ENCODE measurements around the gene RNF111.
"Not testable (repeated sequence)": the region's sequence is repeated elsewhere in the genome, so short reads cannot be mapped to it uniquely, and the experiment has no call there.

RNF111 gene

DNA sequence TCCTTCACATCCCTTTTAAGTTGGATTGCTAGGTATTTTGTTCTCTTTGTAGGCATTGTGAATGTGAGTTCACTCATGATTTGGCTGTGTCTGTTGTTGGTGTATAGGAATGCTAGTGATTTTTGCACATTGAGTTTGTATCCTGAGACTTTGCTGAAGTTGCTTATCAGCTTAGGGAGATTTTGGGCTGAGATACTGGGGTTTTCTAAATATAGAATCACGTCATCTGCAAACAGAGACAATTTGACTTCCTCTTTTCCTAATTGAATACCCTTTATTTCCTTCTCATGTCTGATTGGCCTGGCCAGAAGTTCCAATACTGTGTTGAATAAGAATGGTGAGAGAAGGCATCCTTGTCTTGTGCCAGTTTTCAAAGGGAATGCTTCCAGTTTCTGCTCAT, 139.8 kb downstream of the RNF111 start:
- DNase-seq (ENCODE audit: low read depth in 2 of 3, low spot score in 2 of 3), result not testable (repeated sequence)

DNA sequence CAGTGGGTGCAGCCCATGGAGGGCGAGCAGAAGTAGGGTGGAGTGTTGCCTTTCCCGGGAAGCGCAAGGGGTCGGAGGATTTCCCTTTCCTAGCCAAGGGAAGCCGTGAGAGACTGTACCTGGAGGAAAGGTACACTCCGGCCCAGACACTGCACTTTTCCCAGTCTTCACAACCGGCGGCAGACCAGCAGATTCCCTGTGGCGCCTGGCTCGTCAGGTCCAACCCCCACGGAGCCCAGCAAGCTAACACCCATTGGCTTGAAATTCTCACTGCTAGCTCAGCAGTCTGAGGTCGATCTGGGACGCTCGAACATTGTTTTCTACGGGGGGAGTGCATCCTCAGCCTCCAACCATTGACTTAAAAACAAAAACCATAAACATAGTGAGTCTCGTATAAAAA, 144.0 kb downstream of the RNF111 start:
- DNase-seq (ENCODE audit: low read depth in 2 of 3, low spot score in 2 of 3), result no peak

DNA sequence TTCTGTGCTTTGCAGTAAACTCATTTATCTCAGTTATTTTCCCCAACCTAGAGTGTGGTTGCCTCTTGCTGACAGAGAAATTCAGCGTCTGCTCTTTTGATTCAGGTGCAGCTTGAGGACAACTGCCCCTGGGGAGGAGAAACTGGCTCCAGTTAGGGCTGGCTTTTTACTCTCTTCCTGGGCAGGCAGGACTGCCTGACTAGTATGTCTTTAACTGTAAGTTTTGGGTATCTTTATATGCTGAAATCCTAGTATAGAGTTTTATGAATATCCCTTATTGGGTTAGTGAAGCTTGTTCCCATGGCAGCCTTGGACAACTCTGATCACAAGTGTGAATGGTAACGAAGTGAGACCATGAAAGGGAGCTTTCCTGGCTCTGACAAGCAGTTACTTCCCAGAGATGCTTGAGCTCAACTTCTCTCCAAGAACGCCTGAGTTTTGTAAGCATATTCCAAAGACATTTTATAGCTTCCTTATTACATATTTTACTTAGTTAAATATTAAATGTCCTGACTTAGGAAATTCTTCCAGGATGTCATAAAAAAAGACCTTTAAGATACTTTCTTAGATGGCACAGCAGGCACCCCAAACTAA, 144.6 kb downstream of the RNF111 start:
- DNase-seq (ENCODE audit: low read depth in 2 of 3, low spot score in 2 of 3), result no peak

DNA sequence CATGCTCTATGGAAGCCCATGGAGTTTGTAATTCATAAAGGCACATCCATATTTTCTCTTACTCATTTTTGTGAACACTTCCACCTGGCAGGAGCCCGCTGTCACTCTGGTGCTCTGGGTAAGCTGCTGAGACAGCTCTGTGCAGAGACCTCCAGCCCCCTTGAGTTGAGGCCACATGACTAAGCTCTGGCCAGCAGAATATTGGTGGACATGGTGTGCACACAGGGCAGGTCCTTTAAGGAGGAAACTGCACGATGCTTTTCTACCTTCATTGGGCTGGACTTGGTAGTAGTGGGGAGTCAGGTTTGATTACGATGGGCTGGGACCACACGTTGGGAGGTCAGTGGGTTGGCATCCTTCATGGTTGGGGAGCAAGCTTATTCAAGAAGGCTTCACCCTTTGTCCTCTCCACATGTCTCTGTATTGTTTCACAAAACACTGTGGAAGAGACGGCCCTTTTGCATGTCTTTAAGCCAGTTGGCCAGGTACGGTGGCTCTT, 146.5 kb downstream of the RNF111 start:
- no peak for DNase-seq (ENCODE audit: low read depth in 2 of 3, low spot score in 2 of 3)

DNA sequence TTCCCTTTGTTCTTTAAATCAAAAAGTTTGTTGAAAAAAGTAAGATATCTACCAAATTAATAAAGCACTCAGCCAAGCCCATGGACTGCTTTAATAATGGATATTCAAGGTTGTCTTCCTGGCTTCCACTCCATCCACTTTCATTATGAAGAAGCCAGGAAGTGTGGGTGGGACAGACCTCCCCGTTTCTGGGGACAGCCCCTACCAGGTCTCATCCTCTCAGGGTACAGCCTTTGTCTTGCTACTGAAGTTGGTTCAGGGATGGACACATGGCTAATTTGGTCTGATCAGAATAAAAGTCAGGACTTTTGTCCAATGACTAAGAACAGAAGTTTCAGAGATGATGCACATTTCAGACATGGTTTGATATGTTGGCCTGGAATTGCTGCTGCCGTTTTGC, 150.1 kb downstream of the RNF111 start:
- DNase-seq (ENCODE audit: low read depth in 2 of 3, low spot score in 2 of 3), result no peak

DNA sequence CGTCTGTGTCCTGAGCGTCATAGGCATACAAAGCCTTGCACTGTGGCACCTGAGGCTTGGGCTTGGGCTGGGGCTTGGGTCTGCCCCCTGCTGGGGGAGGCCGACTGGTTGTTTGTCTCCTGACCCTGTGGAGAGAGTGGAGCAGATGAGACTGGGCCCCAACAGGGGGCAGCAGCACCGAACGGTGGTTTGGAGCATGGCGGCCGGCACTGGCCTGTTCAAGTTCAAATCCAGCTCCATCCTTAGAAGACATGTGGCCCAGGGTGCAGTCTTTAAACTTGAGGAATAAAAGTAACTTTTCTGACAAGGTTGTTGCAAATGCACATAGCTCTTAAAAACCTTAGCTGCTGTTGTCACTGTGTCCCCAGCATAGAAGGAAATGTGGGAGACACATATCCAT, 150.8 kb downstream of the RNF111 start:
- peak in 1 of 3 experiments; percentile 20 for DNase-seq (ENCODE audit: low read depth in 2 of 3, low spot score in 2 of 3)

DNA sequence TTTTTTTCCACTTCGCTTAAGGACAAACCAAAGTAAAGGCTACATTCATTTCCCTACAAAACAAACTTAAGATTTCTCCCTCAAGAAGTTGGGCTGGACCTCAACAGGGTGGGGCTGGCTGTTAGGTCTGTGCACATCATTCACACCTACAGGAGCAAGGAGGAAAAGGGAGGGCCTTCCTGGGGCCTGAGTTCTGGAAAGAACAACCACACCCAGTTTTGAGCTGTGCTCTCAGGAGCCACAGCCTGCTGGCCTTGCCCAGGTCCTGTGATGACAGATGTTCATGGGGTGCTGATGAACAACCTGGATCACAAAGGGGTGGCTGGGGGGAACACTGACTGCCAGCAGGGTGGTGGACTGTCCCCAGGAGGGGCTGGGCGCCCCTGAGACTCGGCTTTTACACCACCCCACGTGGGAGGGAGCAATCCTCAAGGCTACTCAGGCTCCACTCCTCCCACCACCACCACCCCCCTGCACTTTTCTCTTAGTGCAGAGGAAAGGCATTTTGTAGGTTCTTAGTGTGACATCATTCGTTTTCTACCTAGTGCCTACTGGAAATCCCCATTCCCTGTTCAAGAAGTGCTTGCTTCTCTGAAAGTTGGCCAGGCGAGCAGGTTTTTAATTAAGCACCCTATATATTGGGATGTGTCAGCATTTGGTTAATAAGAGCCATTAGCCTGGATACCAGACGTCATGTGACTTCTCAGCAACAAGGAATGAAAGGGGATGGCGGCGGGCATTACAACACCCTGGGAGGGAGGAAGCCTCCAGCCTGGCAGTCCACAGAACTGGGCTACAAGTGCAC, 153.2 kb downstream of the RNF111 start:
- DNase-seq (ENCODE audit: low read depth in 2 of 3, low spot score in 2 of 3), result no peak

DNA sequence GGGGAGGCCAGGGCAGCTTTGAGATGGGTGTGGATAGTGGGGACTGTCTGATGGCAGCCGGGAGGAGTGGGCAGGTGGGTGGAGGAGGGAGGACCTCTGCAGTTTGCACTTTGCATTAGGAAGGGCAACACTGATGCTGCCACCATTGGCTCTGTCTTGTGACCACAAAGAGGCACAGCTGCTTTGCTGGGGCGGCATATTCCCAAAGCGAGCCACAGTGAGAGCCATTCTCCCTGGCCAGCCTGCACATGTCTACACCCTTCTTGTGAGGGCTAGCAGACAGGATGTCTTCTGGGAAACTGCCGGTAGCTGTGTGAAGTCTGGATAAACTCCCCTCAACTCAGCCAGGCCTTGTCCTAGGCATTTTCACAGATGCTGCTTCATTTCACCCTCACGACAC, 155.8 kb downstream of the RNF111 start:
- no peak for DNase-seq (ENCODE audit: low read depth in 2 of 3, low spot score in 2 of 3)

DNA sequence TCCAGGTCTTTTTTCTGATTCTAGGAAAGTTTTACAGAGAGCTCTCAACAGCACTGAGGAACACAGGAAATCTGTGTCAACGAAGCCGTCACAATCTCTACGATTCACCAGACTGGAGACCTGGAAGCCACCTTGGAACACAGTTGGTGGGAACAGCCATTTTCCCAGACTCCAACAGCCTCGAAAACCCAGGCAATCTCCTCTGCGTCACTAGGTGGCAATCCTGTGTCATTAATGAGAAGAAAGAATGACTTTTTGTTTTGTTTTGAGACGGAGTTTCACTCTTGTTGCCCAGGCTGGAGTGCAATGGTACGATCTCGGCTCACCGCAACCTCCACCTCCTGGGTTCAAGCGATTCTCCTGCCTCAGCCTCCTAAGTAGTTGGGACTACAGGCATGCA, 157.1 kb downstream of the RNF111 start:
- not testable (repeated sequence) for DNase-seq (ENCODE audit: low read depth in 2 of 3, low spot score in 2 of 3)
